Measurements from ENCODE around the gene MYL5. TPM values are rescaled to one million over a fixed set of nuclear protein-coding genes. Genes with fewer than 3 reads are reported as not detected.
A peak's percentile ranks its signal among the peaks of the same experiment; 100 is the strongest.

MYL5 gene
- total RNA-seq, 2 experiments from 2014 or later, result 13.7 to 16.4 TPM

DNA sequence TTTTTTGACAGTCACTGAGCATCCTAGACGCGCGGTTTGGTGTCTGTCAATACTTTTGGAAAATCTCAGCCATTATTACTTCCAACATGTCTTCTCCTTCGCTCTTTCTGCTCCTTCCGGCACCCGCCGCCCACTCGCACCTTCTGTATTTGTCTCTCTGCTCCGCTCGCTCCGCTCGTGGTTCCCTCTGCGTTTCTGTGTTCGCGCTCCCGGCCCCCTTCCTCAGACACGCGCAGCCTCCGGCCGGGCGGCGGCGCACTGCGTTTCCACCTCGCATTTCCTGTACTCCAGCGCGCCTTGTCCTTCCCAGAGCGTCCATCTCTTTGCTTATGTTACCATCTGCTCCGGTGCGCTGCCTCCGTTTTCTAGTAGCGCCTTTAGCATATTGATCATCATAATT is 27.9 kb upstream of the MYL5 start:
- intact Hi-C loops (cut with DNase I, micrococcal nuclease), result no loop called here
- peaks cover 5% of the 10 kb centered on the region for H3K4me1 Mint-ChIP-seq
- peaks cover 7% of the 10 kb centered on the region for H3K27me3 Mint-ChIP-seq
- H3K27ac Mint-ChIP-seq, result peak overlapping the region; percentile 30
- ATAC-seq, result peak; percentile 74
- ChIA-PET CTCF (no interaction called here), POLR2A (no interaction called here)
- peaks cover 2% of the 10 kb centered on the region for H3K9me3 Mint-ChIP-seq (ENCODE audit: low read depth)
- peak; percentile 64 for DNase-seq
- no peaks in the 10 kb centered on the region for H3K36me3 Mint-ChIP-seq (ENCODE audit: low read depth)
- peak overlapping the region; percentile 56 for H3K4me3 Mint-ChIP-seq

DNA sequence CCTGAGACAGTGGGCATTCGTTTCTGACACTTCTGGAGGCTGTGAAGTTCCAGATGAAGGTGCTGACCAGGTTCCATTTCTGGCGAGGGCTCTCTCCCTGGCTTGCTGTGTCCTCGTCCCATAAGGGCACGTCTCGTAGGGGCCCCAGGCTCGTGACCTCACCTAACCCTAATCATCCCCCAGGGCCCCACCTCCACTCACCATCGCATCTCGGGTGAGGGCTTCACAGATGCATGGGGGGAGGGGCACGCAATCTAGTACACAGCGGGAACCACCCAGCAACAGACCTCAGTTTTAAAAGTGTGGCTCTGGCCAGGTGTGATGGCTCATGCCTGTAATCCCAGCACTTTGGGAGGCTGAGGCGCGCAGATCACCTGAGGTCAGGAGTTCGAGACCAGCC is 26.9 kb upstream of the MYL5 start:
- DNase-seq (no peak), ATAC-seq (no peak)
- intact Hi-C loops (cut with DNase I, micrococcal nuclease), result no loop called here
- no peaks in the 10 kb centered on the region for H3K36me3 Mint-ChIP-seq (ENCODE audit: low read depth)
- POLR2A ChIA-PET, result no interaction called here
- no peak overlapping the region for H3K4me3 Mint-ChIP-seq
- no peaks in the 10 kb centered on the region for H3K9me3 Mint-ChIP-seq (ENCODE audit: low read depth)
- H3K27me3 Mint-ChIP-seq, result peaks cover 7% of the 10 kb centered on the region
- H3K4me1 Mint-ChIP-seq, result peaks cover 5% of the 10 kb centered on the region
- H3K27ac Mint-ChIP-seq, result no peak overlapping the region
- CTCF ChIA-PET, result no interaction called here

DNA sequence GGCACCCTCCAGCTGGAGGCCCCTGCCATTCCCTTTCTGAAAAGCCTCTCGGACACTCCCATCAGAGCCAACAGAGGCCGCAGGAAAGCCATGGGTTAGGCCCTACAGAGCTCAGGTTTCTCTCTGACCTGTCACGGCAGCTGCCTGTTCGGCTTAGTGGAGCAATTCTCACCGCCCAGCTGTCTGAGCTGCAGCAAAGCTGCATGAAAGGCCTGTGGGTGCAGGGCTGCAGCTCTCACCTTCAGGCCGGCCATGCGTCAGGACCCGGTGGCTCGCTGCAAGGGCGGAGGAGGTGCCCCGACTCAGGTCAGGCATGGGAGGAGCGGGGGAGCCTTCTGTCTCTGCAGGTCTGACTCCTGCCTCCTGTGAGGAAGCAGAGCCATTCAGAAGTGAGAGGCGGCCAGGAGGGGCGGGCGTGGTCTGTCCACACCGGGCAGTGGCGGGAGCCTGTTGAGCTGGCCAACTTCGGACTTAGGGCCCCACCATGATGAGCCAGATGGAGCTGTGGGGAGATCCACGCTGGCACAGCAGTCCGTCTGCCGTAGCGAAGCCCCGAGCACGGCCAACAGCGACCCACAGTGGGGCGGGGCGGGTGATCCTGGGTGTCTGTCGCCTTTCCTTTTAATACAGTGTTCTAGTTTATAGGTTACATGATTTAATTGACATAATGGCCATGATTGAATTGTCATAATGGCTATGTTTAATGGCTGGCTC is 25.6 kb upstream of the MYL5 start:
- no peaks in the 10 kb centered on the region for H3K9me3 Mint-ChIP-seq (ENCODE audit: low read depth)
- peaks cover 7% of the 10 kb centered on the region for H3K27me3 Mint-ChIP-seq
- no peak for ATAC-seq
- DNase-seq, result no peak
- no peaks in the 10 kb centered on the region for H3K36me3 Mint-ChIP-seq (ENCODE audit: low read depth)
- intact Hi-C loops (cut with DNase I, micrococcal nuclease), result no loop called here
- ChIA-PET POLR2A (no interaction called here), CTCF (no interaction called here)
- H3K4me3 Mint-ChIP-seq, result no peak overlapping the region
- peaks cover 5% of the 10 kb centered on the region for H3K4me1 Mint-ChIP-seq
- no peak overlapping the region for H3K27ac Mint-ChIP-seq

DNA sequence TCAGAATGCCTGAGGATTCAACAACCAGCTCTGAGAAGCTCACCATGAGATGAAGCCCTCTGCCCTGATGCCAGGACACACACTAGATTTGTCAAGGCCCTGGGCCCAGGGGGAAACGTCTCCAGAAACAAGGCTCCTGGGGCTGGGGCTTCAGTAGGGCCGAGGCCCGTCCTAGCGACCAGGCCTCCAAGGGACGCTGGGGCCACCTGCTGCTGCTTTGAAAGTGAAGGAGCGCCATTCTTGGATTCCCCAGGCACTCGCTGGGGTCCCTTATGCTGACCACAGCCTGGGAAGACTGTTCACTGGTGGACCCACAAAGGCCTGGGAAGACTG is 25.1 kb upstream of the MYL5 start:
- peaks cover 7% of the 10 kb centered on the region for H3K27me3 Mint-ChIP-seq
- H3K4me3 Mint-ChIP-seq, result no peak overlapping the region
- no peak overlapping the region for H3K27ac Mint-ChIP-seq
- POLR2A ChIA-PET, result no interaction called here
- DNase-seq, result no peak
- peaks cover 5% of the 10 kb centered on the region for H3K4me1 Mint-ChIP-seq
- intact Hi-C loops (cut with DNase I, micrococcal nuclease), result no loop called here
- CTCF ChIA-PET, result interaction anchor here (0.6 kb wide), 1 partner anchor 105 kb away, joined by 3 read pairs; no protein-coding TSS in a partner anchor
- no peak for ATAC-seq
- H3K9me3 Mint-ChIP-seq (ENCODE audit: low read depth), result no peaks in the 10 kb centered on the region
- no peaks in the 10 kb centered on the region for H3K36me3 Mint-ChIP-seq (ENCODE audit: low read depth)

DNA sequence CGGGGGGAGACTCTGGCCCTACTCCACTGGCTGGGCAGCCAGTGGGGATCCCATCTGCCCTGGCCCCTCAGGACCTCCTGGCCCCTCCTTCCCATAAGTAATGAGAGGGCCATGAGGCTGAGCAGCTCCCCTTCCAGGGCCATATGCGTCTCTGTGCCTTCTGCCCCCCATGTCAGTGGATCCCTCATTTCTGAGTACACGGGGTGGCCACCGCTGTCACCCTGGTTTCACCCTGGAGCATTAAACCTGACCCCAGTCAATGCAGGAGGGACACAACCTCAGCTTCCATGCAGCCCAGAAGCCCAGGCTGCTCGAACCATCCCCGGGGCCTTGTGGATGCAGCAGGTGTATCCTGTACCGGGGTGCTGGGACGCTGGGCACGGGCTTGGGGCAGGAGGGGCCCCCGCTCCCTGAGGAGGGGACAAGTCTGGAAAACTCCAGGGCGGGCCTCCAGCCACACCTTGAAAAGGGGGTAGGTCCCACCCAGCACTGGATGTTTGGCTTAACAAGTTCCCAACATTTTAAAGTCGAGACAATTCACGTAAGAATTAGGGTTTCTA is 24.5 kb upstream of the MYL5 start:
- ATAC-seq (no peak), DNase-seq (no peak)
- ChIA-PET POLR2A (no interaction called here), CTCF (interaction anchor here (0.6 kb wide), 1 partner anchor 105 kb away, joined by 3 read pairs; no protein-coding TSS in a partner anchor)
- Mint-ChIP-seq H3K27me3 (peaks cover 5% of the 10 kb centered on the region), H3K4me3 (no peak overlapping the region), H3K4me1 (peaks cover 5% of the 10 kb centered on the region), H3K9me3 (ENCODE audit: low read depth) (no peaks in the 10 kb centered on the region), H3K27ac (no peak overlapping the region), H3K36me3 (ENCODE audit: low read depth) (no peaks in the 10 kb centered on the region)
- intact Hi-C loops (cut with DNase I, micrococcal nuclease), result no loop called here

DNA sequence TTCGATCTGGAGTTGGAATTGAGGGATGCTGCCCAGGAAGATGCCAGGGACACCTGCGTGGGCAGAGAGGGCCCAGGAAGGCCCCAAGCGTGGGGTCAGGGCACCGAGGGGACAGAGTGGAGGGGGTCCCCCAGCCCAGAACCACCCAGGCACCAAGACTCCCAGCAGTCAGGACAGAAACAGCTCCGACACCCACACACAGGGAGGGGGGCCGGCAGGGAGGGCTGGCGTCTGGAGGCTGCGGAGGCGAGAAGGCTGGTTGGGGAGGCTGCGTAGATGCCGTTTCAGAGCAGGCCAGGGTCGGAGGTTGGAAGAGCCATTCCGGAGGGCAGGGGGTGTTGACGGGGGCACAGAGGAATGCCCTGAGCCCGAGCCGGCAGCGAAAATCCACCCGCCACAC is 23.9 kb upstream of the MYL5 start:
- intact Hi-C loops (cut with DNase I, micrococcal nuclease), result no loop called here
- peaks cover 5% of the 10 kb centered on the region for H3K4me1 Mint-ChIP-seq
- H3K27ac Mint-ChIP-seq, result no peak overlapping the region
- H3K9me3 Mint-ChIP-seq (ENCODE audit: low read depth), result no peaks in the 10 kb centered on the region
- POLR2A ChIA-PET, result no interaction called here
- H3K27me3 Mint-ChIP-seq, result peaks cover 3% of the 10 kb centered on the region
- H3K36me3 Mint-ChIP-seq (ENCODE audit: low read depth), result no peaks in the 10 kb centered on the region
- no peak overlapping the region for H3K4me3 Mint-ChIP-seq
- DNase-seq (no peak), ATAC-seq (no peak)
- CTCF ChIA-PET, result no interaction called here

DNA sequence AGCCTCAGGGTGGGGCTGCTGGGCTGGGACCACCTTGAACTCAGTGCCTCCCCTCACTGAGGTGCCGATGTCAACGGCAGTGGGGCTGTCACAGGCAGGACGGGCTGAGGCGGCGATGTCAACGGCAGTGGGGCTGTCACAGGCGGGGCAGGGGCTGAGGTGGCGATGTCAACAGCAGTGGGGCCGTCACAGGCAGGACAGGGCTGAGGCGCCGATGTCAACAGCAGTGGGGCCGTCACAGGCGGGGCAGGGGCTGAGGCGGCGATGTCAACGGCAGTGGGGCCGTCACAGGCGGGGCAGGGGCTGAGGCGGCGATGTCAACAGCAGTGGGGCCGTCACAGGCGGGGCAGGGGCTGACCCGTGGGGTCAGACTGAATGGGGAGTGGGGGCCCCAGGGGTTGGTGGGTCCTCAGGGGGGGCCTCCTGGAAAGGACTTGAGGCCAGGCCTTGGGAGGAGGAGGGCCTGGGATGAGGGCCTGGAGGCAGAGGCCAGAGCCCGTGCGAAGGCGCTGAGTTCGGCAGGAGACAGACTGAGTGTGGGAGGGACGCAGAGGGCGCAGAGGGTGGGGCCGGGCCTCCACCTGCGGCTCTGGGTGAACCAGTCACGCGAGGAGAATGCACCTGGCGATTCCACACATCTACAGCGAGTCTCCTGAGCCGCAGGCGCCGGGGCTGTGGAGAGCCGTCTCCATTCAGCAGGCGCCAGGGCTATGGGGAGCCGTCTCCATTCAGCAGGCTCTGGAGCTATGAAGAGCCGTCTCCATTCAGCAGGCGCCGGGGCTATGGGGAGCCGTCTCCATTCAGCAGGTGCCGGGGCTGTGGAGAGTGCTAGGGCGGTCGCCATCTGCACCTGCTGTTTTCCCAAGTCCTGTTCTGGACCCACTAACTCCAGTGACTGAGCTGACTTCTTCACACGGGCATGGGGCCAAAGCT is 23.1 kb upstream of the MYL5 start:
- no peak overlapping the region for H3K27ac Mint-ChIP-seq
- H3K9me3 Mint-ChIP-seq (ENCODE audit: low read depth), result no peaks in the 10 kb centered on the region
- no peaks in the 10 kb centered on the region for H3K36me3 Mint-ChIP-seq (ENCODE audit: low read depth)
- no peak for DNase-seq
- H3K4me3 Mint-ChIP-seq, result no peak overlapping the region
- peaks cover 3% of the 10 kb centered on the region for H3K27me3 Mint-ChIP-seq
- POLR2A ChIA-PET, result no interaction called here
- CTCF ChIA-PET, result no interaction called here
- H3K4me1 Mint-ChIP-seq, result peaks cover 3% of the 10 kb centered on the region
- intact Hi-C loops (cut with DNase I, micrococcal nuclease), result no loop called here
- ATAC-seq, result no peak

DNA sequence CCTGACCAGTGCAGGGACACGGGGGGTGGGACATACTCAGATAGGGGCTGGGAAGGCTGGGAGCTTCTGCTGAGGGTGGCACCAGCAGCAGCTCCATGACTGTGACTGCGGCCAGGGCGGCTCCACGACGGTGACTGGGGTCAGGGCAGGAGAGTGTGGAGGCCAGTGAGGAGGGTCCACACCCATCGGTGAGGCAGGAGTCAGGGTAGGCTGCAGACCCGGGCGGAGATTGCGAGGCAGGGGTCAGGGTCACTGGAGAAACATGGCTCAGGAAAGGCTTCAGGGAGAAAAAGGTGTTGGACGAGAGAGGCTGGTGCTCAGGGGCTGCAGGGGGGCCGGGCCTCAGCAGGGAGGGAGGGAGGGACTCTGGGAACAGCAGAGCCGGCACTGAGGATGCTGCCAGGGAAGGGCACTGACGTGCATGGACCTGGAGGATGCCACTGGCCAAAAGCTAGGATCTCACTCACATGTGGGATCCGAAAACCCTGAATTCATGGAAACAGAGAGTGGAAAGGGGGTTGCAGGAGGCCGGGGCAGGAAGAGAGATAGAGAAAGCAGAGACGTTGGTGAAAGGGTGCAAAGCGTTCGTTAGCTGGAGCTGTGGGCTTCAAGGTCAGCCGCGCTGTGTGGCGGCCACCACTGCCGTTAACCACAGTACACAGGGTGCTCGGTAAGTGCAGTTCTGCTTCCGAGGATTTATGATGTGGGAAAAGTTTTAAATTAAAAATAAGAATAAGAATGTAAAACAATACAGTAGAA is 22.3 kb upstream of the MYL5 start:
- Mint-ChIP-seq H3K27me3 (peaks cover 3% of the 10 kb centered on the region), H3K4me3 (no peak overlapping the region), H3K36me3 (ENCODE audit: low read depth) (no peaks in the 10 kb centered on the region), H3K4me1 (no peaks in the 10 kb centered on the region), H3K27ac (no peak overlapping the region), H3K9me3 (ENCODE audit: low read depth) (no peaks in the 10 kb centered on the region)
- DNase-seq, result no peak
- ChIA-PET POLR2A (no interaction called here), CTCF (interaction anchor here (0.6 kb wide), 1 partner anchor 862 kb away, joined by 3 read pairs; no protein-coding TSS in a partner anchor)
- ATAC-seq, result no peak
- intact Hi-C loops (cut with DNase I, micrococcal nuclease), result no loop called here

DNA sequence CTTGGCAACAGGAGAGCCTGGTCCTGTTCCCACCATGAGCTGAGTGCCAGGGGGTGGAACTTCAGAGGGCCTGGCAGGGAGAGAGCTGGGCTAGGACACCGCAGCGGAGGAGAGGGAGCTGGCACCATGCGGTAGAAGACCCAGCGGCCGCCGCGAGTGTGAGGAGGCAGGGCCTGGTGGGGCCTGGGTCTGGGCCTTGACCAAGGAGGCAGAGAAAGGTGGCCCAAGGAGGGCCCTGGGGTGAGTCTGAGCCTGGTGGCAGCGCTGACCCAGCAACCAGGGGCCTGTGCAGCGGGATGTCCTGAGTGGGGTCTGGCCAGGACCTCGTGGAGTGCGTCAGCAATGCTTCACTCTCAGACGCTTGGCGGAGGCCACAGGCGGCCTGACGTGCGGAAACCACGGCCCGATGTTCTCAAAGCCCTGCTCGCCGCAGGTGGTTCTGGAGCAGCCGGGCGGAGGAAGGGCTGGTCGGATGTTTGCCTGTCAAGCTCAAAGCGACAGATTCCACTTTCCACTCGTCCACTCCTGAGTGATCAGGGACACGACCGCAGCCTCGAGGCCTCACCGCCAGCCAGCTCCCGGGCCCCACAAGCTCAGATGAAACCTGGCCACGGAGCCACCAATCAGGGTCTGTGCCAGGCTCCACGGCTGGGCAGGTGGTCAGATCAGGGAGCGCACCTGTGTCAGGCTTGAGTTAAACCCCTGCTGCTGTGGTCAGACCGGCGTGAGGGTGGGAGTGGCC is 21.1 kb upstream of the MYL5 start:
- H3K27ac Mint-ChIP-seq, result no peak overlapping the region
- H3K27me3 Mint-ChIP-seq, result peaks cover 3% of the 10 kb centered on the region
- no peaks in the 10 kb centered on the region for H3K4me1 Mint-ChIP-seq
- no peaks in the 10 kb centered on the region for H3K9me3 Mint-ChIP-seq (ENCODE audit: low read depth)
- no peak overlapping the region for H3K4me3 Mint-ChIP-seq
- ATAC-seq, result no peak
- intact Hi-C loops (cut with DNase I, micrococcal nuclease), result no loop called here
- ChIA-PET CTCF (no interaction called here), POLR2A (interaction anchor here (0.9 kb wide), 1 partner anchor 14 kb away, joined by 3 read pairs; no protein-coding TSS in a partner anchor)
- H3K36me3 Mint-ChIP-seq (ENCODE audit: low read depth), result no peaks in the 10 kb centered on the region
- DNase-seq, result no peak

DNA sequence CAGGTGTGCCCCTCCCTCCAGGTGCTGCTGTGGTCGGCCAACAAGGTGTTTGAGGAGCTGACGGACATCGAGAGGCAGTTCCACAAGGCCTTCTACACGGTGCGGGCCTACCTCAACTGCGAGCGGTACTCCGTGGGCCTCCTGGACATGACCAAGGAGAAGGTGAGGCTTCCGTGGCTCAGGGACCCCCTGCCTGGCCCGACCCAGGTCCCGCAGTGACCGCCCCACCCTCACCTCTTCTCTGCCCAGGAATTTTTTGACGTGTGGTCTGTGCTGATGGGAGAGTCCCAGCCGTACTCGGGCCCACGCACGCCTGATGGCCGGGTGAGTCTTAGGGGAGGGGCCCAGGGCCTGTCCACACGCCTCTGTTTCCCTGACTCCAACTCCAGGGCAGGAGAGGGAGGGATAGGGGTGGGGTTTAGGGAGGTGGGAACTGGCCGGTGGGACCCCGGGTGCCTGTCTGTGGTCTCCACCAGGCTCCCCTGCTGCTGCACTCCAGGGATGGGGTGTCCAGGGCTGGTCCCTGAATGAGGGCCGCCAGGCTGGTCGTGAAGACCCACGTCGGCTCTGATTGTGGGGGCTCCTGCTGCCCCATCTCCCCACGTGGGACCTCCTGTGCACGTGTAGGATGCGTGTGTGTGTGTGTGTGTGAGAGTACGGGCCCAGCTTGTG is 20.4 kb upstream of the MYL5 start:
- Mint-ChIP-seq H3K9me3 (ENCODE audit: low read depth) (no peaks in the 10 kb centered on the region), H3K27ac (no peak overlapping the region), H3K36me3 (ENCODE audit: low read depth) (no peaks in the 10 kb centered on the region), H3K4me3 (no peak overlapping the region), H3K4me1 (no peaks in the 10 kb centered on the region), H3K27me3 (peaks cover 3% of the 10 kb centered on the region)
- POLR2A ChIA-PET, result interaction anchor here (0.7 kb wide), 1 partner anchor 174 kb away, joined by 3 read pairs; no protein-coding TSS in a partner anchor
- ATAC-seq (no peak), DNase-seq (no peak)
- intact Hi-C loops (cut with DNase I, micrococcal nuclease), result no loop called here
- CTCF ChIA-PET, result interaction anchor here (0.7 kb wide), 1 partner anchor 120 kb away, joined by 3 read pairs; no protein-coding TSS in a partner anchor
